Measurements from ENCODE around the gene TSEN54. TPM values are rescaled to one million over a fixed set of nuclear protein-coding genes. Genes with fewer than 3 reads are reported as not detected.

TSEN54 gene
- total RNA-seq, 1 experiment from 2014 or later: 44.5 TPM

GRCh38 chr17:75547091-75547490 is 30.8 kb downstream of the TSEN54 start:
- H3K4me2 ChIP-seq (ENCODE audit: insufficient read depth, insufficient read length, low read length): no peak overlapping the region
- H2BK5ac ChIP-seq (ENCODE audit: insufficient read length, low read length): no peak overlapping the region
- TF ChIP-seq CTCF (conservative IDR thresholded peaks at IDR 0.05): no peak
- H3K79me1 ChIP-seq (ENCODE audit: insufficient read depth, low read depth, low read length, poor library complexity, severe bottlenecking): no peaks in the 10 kb centered on the region
- no peak overlapping the region for H3K4ac ChIP-seq (ENCODE audit: low read depth, low read length)
- DNase-seq: no peak
- Mint-ChIP-seq H3K36me3 (ENCODE audit: insufficient read depth in 1 of 3, low read depth in 3 of 3) (peaks cover 0 to 16% (median 4%) of the 10 kb centered on the region in 3 experiments; a peak in 3 of 7 replicates), H3K27me3 (ENCODE audit: low read depth) (no peaks in the 10 kb centered on the region), H3K27ac (no peak overlapping the region), H3K4me1 (peaks cover 29 to 43% of the 10 kb centered on the region in 2 experiments), H3K4me3 (no peak overlapping the region), H3K9me3 (no peaks in the 10 kb centered on the region)
- H3K79me2 ChIP-seq (ENCODE audit: insufficient read depth, low read length): no peaks in the 10 kb centered on the region
- H3K56ac ChIP-seq (ENCODE audit: insufficient read length, low read depth, low read length): no peak overlapping the region
- no peak overlapping the region for H4K91ac ChIP-seq (ENCODE audit: insufficient read length, low read depth, low read length)
- no peak overlapping the region for H2BK12ac ChIP-seq (ENCODE audit: insufficient read length, low read depth, low read length)
- H2AK5ac ChIP-seq (ENCODE audit: insufficient read length, low read length): no peak overlapping the region
- no peak overlapping the region for H2BK120ac ChIP-seq (ENCODE audit: low read depth, low read length, poor library complexity, severe bottlenecking)
- H3K9ac ChIP-seq (ENCODE audit: extremely low read depth, insufficient read length, low read length): no peak overlapping the region
- H3K18ac ChIP-seq (ENCODE audit: insufficient read length, low read depth, low read length): no peak overlapping the region
- H3K14ac ChIP-seq (ENCODE audit: insufficient read depth, low read length): no peak overlapping the region
- H4K20me1 ChIP-seq (ENCODE audit: control insufficient read depth, insufficient read depth, insufficient read length): no peaks in the 10 kb centered on the region
- H4K8ac ChIP-seq (replicated peaks; ENCODE audit: insufficient read length, low read depth, low read length): no peak overlapping the region
- no CpG with 5 or more reads among the region's 9 CpGs for WGBS (ENCODE audit: extremely low coverage, insufficient read length, low lambda C conversion rate)
- no peaks in the 10 kb centered on the region for H3K27me3 ChIP-seq (ENCODE audit: insufficient read depth, low read length)
- no peak overlapping the region for H3K27ac ChIP-seq (ENCODE audit: insufficient read length, low read depth, low read length)
- H3K23ac ChIP-seq (ENCODE audit: insufficient read length, low read depth, low read length): no peak overlapping the region
- peaks cover 5% of the 10 kb centered on the region for H3K23me2 ChIP-seq (ENCODE audit: insufficient read length, low read depth, low read length, poor library complexity, severe bottlenecking)
- H2BK15ac ChIP-seq (ENCODE audit: low read depth, low read length): no peak overlapping the region
- H2BK20ac ChIP-seq (ENCODE audit: low read depth, low read length, poor library complexity, severe bottlenecking): no peak overlapping the region
- no peak overlapping the region for H2AFZ ChIP-seq (ENCODE audit: low read length)
- H4K5ac ChIP-seq (ENCODE audit: insufficient read length, low read depth, low read length): no peak overlapping the region
- no peak overlapping the region for H3T11ph ChIP-seq (ENCODE audit: low read length)
- no peaks in the 10 kb centered on the region for H3K9me3 ChIP-seq (ENCODE audit: control insufficient read depth, low read depth, low read length)
- H3K4me1 ChIP-seq (ENCODE audit: insufficient read depth, low read length): peaks cover 4% of the 10 kb centered on the region; the same call in 1 of the 2 replicates

Measured in H9 (cell line).